ENCODE data around the gene CACNA1I.

The CACNA1I gene

DNA sequence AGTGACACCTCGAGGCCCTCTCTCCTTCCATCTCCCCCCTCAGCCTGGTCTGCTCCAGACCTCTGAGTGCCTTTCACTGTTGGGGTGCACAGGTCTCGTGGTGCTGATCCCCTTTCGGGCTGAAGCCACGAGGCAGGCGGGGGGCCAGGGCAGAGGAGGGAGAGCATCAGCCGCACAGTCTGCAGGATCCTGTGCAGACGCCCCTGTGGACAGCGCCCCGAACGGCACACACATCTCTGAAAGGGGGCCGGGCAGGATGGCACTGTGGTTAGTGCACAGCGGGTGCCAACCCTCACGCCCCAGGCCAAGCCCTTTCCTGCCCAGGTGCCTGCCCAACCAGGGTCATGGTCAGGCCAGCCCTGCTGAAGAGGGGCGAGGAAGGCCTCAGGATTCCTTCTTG lies 56.7 kb downstream of the CACNA1I start:
- DNase-seq: no peak

DNA sequence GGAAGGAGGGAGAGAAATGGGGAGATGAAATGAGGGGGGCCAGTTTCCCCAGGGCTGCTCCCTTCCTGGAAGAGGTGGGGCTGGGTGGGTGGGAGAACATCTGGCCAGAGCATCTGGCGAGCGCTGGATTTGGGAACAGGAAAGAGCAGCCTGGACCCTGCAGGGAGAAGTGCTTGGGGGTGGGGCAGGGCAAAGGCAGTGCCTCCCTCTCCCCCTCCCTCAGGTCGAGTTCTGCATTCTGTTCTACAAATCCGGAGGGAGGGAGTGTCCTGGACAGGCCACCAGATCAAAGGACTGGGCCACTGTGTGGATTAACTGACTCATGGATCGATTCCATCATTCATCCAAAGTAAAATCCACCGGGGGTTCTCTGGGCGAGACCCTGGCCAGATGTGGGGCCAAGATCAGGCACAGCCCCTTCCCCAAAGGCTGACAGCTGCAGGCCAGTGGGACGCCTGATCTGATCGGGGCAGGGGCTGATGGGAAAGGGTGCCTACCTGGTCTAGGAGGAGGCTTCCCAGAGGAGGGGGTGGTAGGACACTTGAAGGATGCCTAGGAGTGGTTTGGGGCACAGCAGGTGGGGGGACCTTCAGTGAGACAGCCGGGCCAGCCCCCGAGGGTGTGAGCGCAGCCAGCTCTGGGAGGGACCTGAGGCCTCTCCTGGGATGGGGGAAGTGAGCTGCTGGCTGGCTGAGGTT lies 57.5 kb downstream of the CACNA1I start:
- DNase-seq: no peak

DNA sequence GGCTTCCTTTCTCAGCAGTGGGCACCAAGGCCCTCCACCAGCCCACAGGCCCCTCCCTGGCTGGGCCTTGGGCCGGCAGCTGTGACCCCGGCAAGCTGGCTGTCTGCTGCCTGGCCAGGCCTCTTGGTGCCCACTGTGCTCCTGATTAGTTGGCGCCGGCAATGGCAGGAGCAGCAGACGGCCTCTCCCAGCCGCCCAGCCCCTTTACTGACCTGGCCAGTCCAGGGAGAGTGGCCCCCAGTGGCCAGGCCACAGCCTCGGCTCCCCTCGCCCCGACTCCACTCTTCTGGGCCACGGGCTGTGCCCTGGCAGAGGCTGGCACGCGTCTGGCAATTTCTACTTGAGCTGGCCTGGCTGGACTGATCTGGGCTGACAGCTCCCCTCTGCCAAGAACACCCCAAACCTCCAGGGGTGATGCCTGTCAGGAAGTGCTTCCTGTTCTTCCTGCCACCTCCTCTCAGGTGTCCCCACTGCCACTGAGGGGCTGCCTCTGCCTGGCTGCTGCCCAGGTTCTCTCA lies 58.1 kb downstream of the CACNA1I start:
- no peak for DNase-seq

DNA sequence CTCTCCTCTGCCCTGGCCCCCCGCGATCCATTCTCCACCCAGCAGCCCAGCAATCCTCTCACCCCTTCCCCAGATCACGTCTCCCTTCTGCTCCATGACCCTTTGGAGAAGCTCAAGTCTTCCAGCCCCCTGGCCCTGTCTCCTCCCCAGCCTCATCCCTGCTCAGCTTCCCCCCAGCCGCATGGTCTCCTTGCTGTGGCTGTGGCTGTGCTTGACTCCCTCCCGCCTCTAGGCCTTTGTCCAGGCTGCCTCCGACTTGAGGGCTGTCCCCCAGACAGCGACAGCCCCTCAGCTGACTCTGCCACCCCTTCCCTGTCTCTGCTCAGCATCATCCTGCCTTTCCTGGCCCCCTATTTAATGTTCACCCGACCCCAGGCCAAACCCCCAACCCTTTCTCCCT lies 59.3 kb downstream of the CACNA1I start:
- no peak for DNase-seq

DNA sequence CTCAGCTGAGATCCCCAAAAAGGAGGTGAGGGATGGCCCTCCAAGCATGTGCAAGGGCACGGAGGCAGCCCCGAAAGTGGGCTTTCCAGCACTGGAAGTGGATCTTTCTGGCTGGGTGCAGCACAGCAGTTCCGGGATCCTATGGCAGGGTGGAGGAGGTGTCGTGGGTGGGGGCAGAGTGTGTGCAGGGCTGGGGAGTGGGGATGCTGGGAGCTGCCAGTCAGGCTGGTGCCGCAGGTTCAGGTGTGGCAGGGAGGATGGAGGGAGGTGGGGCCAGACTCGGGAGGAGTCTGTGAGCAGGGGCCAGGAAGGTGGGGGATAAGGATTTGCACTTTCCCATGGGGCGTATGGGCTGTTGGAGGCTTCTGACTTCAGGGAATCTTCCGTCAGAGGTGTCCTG lies 60.2 kb downstream of the CACNA1I start:
- no peak for DNase-seq

DNA sequence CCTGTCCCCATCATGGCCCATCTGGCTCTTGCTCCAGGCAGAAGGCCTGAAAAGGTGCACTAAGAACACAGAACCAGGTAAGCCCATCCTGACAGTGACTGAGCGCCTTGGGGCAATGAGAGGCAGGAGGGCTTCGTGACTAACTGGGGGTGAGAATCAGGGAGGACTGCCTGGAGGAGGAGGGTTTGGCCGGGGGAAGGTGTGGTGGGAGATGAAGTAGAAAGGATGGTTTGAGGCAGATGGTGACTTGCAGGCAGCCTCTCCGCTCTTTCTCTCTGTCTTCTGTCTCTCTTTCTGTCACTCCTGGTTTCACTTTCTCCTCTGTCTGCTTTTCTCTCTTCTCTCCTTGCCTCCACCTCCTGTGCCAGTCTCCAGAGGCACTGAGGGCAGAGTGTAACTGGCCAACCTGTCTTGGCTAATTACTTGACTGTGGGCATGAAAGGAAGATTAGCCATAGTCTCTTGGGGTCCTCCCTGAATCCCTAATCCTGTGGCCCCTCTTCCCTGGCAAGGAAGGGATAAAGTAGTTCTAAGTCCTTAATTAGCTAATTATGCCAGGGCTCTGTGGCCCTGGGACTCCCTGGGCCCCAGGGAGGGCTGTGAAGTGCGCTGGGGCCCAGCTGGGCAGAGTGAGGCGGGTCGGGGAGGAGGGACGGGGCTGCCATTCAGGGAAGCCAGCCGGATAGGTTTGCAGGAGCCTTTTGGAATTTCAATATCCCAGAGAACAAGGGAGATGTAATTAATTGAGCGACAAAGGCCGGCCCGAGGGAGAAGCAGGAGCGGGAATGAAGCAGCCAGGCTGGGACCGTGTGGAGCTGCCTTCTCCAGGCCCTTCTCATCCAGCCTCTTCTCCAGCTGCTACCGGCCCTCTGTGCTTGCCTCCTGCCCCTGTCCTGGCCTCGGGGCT lies 61.1 kb downstream of the CACNA1I start:
- DNase-seq: no peak

DNA sequence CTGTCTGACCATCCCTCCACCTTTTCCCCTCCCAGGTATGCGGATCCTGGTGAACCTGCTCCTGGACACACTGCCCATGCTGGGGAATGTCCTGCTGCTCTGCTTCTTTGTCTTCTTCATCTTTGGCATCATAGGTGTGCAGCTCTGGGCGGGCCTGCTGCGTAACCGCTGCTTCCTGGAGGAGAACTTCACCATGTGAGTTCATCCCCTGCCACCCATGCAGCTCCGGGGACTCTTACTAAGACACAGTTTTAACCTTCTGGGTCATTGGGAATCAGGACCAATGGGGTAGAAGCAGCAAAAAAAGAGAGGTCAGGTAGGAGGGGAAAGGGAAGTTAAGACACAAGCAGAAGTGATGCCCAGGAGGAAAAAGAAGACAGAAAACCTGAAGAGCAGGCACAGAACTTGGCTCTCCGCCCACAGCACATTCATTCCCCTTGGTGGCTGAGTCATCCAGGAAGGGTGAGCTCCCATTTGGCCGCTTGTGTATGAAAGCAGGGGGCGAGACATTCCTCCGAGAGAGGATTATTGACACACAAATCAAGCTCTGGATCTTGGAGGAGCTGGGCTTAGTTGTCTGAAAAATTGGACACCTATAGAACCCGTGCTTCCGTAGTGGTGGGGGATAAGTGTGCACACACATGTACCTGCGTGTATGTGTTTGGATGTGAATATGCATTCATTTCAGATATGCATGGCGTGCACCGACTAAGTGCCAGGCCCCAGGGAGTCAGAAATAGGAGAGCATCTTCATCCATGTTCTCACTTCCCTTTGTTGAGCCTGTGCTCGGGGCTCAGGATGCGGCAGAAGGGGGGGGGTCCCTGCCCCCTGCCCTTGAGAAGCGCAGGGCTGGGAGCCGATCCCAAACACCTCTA lies 64.2 kb downstream of the CACNA1I start:
- DNase-seq: peak; percentile 90

DNA sequence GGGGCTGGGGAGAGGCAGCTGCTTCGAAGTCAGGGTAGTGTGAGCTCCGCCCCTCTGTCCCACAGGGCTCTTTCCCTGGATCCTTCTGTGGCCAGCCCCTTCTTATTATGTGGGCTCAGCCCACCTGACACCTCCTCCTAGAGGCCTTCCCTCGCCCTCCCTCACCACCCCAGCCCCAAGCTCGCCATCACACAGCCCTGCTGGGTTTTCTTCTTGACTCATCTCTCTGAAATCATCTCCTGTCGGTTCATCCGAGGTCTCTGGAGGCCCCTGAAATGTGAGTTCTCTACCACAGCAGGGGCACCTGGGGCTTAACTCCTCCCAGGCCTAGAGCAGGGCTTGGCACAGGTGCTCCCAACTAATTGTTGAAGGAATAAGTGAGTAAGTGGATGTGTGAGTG lies 65.2 kb downstream of the CACNA1I start:
- no peak for DNase-seq

DNA sequence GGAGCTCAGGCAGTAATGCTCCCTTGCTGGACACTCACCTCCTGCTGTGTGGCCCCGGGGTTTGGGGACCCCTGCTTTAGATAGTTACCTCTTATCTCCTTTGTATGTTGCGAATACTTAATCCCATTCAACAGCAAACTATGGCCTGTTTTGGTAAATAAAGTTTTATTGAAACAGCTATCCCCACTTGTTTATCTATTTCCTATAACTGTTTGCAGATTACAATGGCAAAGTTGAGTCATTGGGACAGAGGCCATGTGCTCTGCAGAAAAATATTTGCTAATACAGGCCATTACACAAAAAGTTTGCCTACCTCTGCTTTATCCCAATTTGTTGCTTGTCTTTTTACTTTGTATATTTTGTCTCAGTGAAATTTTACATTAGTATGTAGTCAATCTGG lies 68.4 kb downstream of the CACNA1I start:
- no peak for DNase-seq

DNA sequence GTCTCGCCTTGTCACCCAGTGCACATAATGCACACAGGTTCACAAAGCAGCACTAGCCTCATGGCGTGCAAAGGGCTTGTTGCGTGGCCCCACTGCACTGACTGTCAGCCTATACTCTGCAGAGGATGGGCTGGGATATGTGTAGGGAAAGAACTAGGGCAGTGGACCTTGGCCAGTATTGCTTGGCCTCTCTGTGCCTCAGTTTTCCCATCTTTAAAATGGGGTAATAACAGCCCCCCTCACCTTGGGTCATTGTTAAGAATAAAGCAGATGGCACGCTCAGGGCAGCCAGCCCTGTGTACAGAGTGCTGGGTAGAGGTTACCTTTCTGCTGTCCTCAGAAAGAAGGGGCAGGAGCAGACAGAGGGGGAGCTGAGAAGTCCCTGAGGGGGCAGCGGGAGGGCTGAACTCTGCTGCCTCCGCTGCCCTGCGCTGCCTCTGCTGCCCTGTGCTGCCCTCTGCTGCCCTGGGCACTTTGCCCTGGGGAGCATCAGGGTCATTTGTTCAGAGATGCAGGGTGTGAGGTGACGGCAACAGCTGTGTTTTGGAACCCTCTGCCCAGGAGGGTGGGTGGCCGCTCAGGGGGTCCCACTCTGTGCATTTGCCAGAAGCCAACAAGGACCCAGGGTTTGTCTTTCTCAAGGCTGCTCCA lies 71.2 kb downstream of the CACNA1I start:
- DNase-seq: no peak

DNA sequence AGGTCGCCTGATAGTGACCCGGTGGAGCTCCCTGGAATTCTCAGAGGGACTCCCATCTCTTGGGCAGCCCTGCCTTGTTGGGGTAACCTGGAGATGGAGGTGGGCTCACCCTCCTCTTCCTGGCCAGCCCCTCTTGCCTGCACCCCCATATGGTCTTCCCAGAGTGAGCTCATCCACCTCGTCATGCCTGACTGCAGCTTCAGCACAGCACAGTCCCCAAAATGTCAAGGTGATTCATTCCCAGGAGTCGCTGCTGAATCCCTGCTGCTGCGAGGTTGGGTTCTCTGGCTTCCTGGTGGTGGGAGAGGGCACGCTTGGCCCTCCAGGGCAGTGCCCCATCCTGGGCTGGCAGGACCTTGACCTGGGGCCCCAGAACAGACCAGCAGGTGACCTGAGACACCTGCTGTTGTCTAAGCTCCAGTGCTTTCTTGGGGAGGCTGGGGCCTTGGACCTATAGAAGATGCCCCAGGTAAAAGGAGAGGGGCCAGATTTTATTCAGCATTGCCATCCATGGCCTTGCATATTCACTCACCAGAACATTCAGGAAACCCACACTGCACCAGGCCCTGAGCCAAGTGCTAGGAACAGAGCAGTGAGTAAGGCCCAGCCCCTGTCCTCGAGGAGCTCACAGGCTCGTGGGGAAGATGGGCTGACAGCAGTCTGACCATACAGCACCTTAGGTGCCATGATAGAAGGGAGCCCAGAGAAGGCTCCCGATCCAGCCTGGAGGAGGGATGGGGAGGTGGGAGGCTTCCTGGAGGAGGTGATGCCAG lies 72.9 kb downstream of the CACNA1I start:
- no peak for DNase-seq

DNA sequence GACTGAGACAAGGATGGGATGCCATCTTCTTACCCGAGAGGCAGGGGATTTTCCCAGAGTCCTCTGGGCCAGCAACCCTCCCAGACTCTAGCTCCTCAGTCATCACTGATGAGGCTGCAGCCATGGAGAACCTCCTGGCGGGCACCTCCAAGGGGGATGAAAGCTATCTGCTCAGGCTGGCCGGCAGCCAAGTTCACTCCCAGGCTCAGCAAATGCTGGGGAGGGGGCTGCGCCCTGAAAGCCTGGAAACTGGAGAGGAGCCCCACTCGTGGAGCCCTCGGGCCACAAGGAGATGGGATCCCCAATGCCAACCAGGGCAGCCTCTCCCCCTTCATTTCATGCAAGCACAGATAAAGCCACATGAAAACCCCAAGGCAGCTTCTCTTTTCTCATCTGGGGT lies 75.0 kb downstream of the CACNA1I start:
- DNase-seq: no peak

DNA sequence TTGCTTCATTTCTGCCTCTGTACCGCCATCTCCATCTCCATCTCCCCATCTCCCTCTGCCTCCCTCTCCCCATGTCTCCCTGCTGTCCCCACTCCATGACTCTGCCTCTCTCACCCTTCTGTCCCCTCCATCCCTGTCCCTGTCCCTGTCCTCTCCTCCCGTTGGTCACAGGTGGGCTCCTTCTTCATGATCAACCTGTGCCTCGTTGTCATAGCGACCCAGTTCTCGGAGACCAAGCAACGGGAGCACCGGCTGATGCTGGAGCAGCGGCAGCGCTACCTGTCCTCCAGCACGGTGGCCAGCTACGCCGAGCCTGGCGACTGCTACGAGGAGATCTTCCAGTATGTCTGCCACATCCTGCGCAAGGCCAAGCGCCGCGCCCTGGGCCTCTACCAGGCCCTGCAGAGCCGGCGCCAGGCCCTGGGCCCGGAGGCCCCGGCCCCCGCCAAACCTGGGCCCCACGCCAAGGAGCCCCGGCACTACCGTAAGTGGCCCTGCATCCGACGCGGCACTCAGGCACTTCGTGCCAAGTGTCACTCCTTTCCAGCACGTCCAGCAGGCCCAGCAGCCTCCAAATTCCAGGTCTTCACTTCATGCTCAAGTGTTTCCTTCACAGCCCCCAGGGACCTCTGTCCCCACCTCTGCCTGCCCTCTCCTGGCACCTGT lies 76.0 kb downstream of the CACNA1I start:
- no peak for DNase-seq

DNA sequence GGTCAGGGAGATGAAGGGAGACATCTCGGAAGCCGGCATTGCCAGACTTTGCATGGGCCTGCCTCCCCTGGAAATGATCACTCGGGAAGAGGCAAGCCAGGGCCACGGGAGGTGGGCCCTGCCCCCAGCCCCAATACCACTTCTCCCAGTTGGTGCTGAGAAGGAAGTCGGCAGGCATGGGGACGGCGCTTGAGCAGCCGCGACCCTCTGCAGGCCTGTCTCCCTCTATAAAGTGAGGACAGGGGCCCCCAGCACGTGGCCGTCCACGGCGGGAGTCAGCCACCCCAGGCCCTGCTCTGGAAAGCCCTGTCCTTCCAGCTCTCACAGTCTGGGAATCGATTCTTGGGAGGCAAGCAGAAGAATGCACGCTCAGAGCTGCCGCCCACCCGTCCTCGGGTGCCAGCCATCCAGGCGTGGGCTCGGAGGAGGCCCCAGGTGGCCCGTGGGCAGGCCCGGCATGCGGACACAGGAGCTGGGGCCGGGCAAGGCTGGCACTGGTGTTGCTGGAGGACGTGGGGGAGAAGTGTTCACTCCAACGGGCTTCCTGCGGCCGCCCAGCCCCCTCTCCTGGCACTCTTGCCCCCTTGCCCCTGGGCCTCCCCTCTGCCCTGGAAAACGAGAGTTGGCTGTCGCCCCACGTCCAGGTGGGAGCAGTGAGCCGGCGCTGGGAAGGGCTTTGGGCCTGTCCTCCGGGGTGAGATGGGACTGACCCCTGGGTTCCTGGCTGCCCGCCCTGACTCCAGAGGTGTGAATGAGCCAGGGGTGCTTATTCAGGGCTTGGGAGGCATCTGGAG lies 77.5 kb downstream of the CACNA1I start:
- no peak for DNase-seq

DNA sequence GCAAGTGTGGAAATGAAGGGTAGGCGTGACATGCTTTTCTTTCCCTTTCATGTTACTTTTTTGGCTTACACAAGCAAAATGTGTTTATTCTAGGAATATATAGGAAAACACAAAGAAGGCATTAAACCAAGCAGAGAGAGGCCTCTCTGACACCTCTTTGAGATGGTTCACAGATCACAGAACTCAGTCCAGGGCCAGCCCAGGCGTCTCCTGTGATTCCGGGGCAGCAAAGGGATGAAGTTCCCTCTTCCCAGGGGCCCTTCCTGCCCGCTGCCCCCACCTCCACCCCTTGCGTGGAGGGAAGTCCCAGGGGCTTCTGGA lies 78.0 kb downstream of the CACNA1I start:
- no peak for DNase-seq

DNA sequence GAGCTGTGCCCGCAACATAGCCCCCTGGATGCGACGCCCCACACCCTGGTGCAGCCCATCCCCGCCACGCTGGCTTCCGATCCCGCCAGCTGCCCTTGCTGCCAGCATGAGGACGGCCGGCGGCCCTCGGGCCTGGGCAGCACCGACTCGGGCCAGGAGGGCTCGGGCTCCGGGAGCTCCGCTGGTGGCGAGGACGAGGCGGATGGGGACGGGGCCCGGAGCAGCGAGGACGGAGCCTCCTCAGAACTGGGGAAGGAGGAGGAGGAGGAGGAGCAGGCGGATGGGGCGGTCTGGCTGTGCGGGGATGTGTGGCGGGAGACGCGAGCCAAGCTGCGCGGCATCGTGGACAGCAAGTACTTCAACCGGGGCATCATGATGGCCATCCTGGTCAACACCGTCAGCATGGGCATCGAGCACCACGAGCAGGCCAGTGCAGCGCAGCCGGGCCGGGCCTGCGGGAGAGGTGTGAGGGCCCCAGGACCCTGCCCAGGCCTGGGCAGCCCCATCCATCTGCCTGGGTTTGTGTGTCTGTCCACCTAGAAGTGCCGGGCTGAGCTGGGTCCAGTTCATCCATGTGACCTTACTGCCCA lies 79.0 kb downstream of the CACNA1I start:
- DNase-seq: no peak

DNA sequence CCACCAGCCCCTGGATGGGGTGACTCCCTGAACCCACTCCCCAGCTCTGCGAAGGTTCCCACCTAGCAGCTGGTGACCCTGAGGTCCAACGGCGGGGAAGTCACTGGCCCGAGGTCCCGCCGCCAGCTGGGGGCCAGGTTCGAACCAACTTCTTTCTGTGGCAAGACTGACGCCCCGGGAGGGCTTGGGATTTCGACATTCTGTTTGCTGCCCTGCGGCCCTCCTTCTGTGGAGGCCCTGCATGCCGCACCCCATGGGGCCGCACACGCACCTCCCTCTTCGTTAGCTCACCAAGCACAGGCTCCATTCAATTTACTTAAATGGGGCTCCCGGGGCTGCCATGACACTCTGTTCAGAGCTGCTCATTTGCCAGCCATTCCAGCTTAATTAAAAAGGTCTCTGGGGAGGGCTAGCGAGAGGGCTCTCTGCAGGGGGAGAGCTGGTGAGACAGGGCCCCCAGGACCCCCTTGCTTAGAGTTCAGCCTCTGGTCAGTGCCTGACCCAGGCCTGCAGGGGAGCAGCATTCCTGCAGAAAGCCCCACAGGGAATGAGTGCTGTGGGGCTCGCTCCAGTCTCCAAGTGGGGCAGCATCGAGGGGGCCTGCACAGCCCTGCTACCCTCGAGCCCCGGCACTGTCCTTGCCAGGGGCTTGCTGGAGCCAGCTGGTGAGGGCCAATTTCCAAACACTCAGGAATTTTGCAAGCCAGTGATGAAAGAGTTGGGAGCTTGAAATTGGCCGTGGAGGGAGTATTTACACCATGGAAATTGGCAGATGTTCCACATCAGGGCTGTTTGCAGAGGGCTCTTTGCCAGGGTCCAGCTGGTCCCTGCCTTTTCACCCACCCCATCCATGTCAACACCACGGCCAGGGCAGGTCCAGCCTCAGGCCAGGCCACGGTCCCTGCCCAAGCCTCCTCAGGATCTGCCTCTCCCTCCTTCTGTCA lies 80.8 kb downstream of the CACNA1I start:
- no peak for DNase-seq

DNA sequence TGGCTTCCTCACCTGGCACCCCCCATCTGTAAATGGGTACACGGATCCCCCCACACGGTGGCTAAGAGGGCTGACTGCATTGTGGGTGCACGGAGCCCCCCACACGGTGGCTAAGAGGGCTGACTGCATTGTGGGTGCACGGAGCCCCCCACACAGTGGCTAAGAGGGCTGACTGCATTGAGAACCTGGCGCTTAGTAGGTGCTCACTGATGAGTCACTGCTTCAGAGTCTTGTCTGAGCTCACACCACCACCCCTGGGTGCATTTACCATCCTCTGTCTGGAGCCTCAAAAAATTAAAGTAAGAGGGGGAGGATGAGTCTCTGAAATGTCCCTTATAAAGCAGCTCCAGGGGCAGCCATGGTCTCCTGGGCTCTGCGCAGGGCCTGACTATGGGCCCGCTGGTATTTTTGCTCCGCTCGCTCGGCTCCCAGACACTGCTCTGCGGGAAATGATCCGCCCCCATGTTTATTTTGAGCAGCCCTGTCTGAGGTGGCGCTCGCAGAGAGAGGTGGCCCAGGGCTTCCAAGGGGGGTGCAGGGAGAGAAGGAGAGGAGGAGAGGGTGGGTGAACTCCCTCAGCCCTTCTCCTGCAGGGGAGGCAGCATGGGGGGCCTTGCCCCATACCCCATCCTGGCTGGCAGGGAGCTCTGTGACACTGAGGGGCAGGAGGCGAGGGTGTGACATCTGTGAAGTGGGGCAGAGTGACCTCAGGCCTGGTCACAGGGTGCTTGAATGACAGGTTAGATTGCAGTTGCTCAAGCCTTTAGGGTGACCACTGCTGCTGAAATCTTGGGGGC lies 82.6 kb downstream of the CACNA1I start:
- no peak for DNase-seq
